ENCODE measurements around the gene NDUFB10. TPM values are rescaled to one million over a fixed set of nuclear protein-coding genes. Genes with fewer than 3 reads are reported as not detected.

The NDUFB10 gene
- total RNA-seq, 2 donors from 2014 or later: 172 to 333 TPM

DNA sequence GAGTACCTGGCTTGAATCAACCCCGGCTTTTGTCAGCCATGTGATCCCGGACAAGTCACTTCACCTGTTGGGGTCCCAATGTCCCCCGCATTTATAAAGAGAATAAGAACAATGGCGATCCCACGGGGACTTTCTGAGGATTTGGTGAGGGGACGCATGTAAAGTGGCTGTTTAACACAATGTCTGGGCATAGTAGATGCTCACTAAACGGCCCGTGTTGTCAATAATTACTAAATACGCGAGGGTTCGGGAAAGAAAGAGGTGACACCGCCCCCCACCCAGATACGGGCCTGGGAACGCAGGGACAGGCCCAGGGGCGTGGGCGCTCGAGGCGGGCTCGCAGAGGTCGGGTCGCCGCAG lies 32.2 kb downstream of the NDUFB10 start:
- intact Hi-C loops (cut with DNase I): no loop called here
- 16% methylated on average over 14 of the region's 22 CpGs for WGBS
- Histone ChIP-seq H3K36me3 (peaks cover 0 to under 1% of the 10 kb centered on the region in 2 donors), H3K4me1 (replicated peaks) (peaks cover 6% of the 10 kb centered on the region), H3K9me3 (no peaks in the 10 kb centered on the region), H3K27ac (no peak overlapping the region), H3K4me3 (peak overlapping the region in 1 of 2 donors; percentile 28), H3K27me3 (replicated peaks; ENCODE audit: insufficient read depth) (no peaks in the 10 kb centered on the region)
- DNase-seq (ENCODE audit: low spot score): no peak
- TF ChIP-seq POLR2A (IDR thresholded peaks at IDR 0.05) (no peak), POLR2AphosphoS5 (IDR thresholded peaks at IDR 0.05) (no peak)
- TF ChIP-seq, protein P1, sequence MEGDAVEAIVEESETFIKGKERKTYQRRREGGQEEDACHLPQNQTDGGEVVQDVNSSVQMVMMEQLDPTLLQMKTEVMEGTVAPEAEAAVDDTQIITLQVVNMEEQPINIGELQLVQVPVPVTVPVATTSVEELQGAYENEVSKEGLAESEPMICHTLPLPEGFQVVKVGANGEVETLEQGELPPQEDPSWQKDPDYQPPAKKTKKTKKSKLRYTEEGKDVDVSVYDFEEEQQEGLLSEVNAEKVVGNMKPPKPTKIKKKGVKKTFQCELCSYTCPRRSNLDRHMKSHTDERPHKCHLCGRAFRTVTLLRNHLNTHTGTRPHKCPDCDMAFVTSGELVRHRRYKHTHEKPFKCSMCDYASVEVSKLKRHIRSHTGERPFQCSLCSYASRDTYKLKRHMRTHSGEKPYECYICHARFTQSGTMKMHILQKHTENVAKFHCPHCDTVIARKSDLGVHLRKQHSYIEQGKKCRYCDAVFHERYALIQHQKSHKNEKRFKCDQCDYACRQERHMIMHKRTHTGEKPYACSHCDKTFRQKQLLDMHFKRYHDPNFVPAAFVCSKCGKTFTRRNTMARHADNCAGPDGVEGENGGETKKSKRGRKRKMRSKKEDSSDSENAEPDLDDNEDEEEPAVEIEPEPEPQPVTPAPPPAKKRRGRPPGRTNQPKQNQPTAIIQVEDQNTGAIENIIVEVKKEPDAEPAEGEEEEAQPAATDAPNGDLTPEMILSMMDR (IDR thresholded peaks at IDR 0.05): no peak

DNA sequence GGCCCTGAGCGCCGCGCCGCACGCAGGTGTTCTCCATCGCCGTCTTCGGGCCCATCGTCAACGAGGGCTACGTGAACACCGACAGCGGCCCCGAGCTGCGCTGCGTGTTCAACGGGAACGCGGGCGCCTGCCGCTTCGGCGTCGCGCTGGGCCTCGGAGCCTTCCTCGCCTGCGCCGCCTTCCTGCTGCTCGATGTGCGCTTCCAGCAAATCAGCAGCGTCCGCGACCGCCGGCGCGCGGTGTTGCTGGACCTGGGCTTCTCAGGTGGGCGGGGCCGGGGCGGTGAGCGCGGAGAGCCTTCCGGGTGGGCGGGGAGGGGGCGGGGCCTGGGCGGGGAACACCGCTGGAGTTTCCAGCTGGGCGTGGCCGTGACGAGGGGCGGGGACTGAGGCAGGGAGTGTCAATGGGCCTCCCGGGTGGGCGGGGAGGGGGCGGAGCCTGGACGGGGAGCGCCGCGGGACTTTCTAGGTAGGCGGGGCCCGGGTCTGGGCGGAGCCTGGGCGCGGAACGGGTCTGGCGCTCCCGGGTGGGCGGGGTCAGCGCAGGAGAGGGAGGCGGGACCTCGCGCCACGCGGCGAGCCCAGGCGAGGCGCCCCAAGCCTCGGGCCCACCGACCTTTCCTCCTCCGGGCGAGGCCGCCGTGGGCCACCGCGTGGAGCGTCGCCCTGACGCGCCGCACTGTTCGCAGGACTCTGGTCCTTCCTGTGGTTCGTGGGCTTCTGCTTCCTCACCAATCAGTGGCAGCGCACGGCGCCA lies 32.8 kb downstream of the NDUFB10 start:
- H3K27ac ChIP-seq: no peak overlapping the region
- H3K4me3 ChIP-seq: peak overlapping the region in 1 of 2 donors; percentile 28
- no peaks in the 10 kb centered on the region for H3K9me3 ChIP-seq
- peak; percentile 85 for DNase-seq (ENCODE audit: low spot score)
- TF ChIP-seq POLR2A (IDR thresholded peaks at IDR 0.05) (peak; percentile 53), POLR2AphosphoS5 (IDR thresholded peaks at IDR 0.05) (peak; percentile 38)
- TF ChIP-seq, protein P1 (IDR thresholded peaks at IDR 0.05): peak in 1 of 4 experiments; percentile 4
- intact Hi-C loops (cut with DNase I): no loop called here
- H3K4me1 ChIP-seq (replicated peaks): peaks cover 6% of the 10 kb centered on the region
- no peaks in the 10 kb centered on the region for H3K27me3 ChIP-seq (replicated peaks; ENCODE audit: insufficient read depth)
- WGBS: 18% methylated on average over 13 of the region's 96 CpGs
- no peaks in the 10 kb centered on the region for H3K36me3 ChIP-seq

DNA sequence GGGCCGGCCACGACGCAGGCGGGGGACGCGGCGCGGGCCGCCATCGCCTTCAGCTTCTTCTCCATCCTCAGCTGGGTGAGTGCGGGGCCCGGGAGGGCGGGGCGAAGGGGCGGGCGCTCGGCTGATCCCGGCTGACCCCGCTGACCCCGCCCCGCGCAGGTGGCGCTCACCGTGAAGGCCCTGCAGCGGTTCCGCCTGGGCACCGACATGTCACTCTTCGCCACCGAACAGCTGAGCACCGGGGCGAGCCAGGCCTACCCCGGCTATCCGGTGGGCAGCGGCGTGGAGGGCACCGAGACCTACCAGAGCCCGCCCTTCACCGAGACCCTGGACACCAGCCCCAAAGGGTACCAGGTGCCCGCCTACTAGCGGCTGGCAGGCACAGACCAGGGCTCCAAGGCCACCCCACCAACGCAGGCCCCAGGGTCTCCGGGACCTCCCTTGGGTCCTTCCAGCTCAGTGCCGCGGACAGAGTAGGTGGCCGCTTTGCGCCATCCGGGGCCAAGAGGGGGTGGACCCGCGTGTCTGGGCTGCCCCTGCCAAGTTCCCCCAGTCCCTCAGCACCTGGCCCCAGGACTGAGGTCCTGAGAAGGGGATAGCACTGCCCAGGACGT lies 33.5 kb downstream of the NDUFB10 start:
- Histone ChIP-seq H3K4me3 (no peak overlapping the region), H3K36me3 (peaks cover 0 to 2% of the 10 kb centered on the region in 2 donors), H3K27me3 (replicated peaks; ENCODE audit: insufficient read depth) (no peaks in the 10 kb centered on the region), H3K4me1 (replicated peaks) (peaks cover 6% of the 10 kb centered on the region), H3K27ac (no peak overlapping the region), H3K9me3 (no peaks in the 10 kb centered on the region)
- TF ChIP-seq POLR2A (IDR thresholded peaks at IDR 0.05) (no peak), POLR2AphosphoS5 (IDR thresholded peaks at IDR 0.05) (no peak)
- TF ChIP-seq, protein P1 (IDR thresholded peaks at IDR 0.05): no peak
- intact Hi-C loops (cut with DNase I): no loop called here
- DNase-seq (ENCODE audit: low spot score): no peak
- WGBS: 64% methylated on average over 31 of the region's 50 CpGs

DNA sequence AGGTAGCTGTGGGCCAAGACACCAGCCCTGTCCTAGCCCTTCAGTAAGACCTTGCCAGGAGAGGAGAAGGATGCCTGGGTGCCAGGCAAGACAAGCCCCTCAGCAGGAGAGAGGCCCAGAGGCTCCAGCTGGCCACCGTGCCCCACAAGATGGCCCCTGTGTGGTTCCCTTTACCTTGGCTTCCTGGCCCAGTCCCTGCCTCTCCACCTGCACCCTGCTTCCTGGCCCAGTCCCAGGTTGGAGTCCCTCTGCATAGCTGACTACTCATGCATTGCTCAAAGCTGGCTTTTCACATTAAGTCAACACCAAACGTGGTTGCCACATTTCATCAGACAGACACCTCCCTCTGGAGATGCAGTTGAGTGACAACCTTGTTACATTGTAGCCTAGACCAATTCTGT lies 34.4 kb downstream of the NDUFB10 start:
- WGBS: 69% methylated on average over 2 of the region's 2 CpGs
- TF ChIP-seq POLR2A (IDR thresholded peaks at IDR 0.05) (no peak), POLR2AphosphoS5 (IDR thresholded peaks at IDR 0.05) (no peak)
- TF ChIP-seq, protein P1 (IDR thresholded peaks at IDR 0.05): no peak

More for the DNA sequence above, 34.4 kb downstream of the NDUFB10 start:
- DNase-seq (ENCODE audit: low spot score): no peak
- Histone ChIP-seq H3K27me3 (replicated peaks; ENCODE audit: insufficient read depth) (no peaks in the 10 kb centered on the region), H3K36me3 (peaks cover 0 to 10% of the 10 kb centered on the region in 2 donors), H3K4me3 (no peak overlapping the region), H3K27ac (no peak overlapping the region), H3K9me3 (no peaks in the 10 kb centered on the region), H3K4me1 (replicated peaks) (peaks cover 6% of the 10 kb centered on the region)
- intact Hi-C loops (cut with DNase I): no loop called here
